GM21381 (cell line): ENCODE results near the gene ASCL5.
"Not testable (repeated sequence)": the region's sequence is repeated elsewhere in the genome, so short reads cannot be mapped to it uniquely, and the experiment has no call there.

Source experiments
- ATAC-seq: cut with Tn5 transposase; IDR thresholded peaks from one replicate; pipeline ENCODE4 v1.9.1; 2021; ENCODE audit warnings: mild to moderate bottlenecking, moderate library complexity; ENCODE audit not compliant: unreplicated experiment

ASCL5 gene, protein sequence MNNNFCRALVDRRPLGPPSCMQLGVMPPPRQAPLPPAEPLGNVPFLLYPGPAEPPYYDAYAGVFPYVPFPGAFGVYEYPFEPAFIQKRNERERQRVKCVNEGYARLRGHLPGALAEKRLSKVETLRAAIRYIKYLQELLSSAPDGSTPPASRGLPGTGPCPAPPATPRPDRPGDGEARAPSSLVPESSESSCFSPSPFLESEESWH

DNA sequence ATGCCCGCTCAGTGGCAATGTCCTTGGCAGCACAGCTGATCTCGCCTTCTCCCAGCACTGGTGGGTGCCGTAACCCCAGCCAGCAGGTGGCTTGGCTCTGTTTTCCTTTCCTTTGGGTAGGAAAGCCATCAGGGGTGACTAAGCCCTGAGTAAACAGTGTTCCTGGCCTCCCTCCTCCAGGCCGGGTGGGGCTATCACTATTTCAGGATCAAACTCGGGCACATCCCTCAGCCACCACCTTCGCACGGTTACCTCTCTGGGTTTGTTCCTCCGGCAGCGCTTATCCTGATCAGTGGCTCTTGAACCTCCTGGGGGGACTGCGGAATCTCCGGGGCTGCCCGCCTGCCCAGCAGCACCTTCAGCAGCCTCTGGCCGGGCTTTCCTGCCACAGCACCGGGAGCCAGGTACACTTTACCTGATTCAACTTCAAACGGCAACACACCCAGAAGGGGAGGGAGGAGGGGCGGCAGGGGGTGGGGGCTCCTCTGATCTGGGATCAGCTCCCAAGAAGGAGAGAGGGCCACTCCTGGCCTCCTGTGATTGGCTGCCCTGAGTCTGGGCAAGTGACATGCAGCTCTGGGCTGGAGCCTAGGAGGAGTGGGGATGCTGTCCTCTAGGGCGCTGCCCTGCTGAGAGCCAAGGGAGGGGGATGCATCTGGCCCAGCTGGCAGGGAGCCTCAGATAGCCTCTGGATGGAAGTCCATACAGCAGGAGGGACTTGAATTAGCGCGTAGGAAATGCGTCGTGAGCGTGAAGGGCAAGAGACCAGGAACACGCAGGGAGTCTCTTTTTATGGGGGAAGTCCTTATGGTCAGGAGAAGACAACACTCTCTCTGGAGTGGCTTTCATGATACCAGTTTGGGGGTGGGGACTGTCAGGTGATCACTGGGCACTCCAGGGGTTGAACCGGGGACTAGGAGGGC is at the start of gene ASCL5:
TSS of gene ASCL5 (minus strand) at position 353 of the 923 bp plus-strand sequence. CDS start 11,812 bp downstream, outside the sequence.
- no peak for ATAC-seq

DNA sequence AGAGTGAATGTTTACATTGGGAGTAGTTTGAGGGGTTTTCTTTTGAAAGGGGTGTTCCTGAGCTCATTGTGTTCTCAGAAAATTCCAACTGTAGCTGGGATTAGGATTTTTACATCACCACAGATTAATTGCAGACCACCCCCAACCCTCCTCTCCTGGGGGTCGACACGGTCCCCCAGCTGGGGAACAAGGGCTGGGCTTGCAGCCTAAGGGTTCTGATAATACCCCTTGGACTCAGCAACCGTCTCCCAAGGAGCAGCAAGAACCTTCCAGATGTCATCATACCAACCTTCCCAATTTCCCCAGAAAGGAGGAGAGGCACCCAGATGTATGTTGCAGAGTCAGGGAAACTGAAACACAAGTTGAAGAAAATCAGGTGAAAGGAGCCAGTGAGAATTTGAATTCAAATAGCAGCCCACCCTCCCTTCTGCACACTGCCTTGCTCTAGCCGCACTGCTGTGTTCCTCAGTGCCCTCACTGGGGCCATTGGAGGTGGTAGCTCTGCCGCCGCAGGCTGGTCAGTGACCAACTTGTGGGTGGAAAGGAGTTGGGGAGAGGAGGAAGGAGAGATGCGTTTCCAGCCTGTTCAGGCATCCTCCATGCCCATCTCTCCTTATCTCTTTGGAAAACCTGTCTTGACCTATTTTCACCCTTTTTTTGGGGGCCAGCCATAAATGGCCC is 49.0 kb upstream of the ASCL5 start:
- ATAC-seq, result no peak

DNA sequence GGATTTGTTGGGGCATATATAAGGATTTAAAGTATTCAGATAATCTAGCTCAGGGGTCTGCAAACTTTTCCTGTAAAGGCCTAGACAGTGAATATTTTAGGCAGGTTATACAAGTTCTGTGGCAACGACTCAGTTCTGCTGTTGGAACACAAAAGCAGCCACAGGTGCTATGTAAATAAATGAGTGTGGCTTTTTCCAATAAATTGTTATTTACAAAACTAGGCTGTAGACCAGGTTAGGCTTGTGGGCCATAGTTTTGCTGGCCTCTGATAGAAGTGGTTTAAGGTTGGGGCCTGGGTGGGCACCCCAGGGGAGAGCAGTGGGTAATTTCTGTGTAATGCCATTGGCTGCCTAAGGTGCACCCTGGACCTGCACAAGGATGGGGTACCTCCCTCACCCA is 46.8 kb upstream of the ASCL5 start:
- ATAC-seq, result no peak

DNA sequence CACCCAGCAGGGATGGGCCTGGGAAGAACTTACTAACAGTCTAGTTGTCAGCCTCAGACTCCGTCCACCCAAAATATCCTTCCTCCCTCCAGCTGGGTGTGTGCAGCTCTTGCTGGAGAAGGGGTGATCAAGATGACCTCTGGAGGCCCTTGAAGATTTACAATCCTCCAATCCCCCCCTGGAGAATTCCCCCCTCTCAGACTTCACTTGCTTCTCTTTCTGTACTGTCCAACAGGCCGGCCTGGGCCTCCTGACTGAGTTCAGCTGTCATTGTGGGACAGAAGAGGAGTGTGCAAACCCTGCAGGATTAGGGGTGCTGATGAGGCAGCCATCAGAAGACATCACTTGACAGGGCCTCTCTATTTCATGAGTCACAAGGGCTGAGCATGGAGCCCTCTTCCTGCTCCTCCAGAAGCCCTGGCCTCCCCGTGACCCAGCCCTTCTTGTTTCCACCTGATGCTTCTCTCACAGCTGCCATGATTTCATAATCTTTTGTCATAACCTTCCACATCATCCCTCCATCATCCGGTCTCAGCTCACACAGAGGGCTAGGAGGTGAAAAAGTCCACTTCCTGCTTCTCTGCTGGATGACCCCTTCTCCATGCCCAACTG is 46.1 kb upstream of the ASCL5 start:
- no peak for ATAC-seq

DNA sequence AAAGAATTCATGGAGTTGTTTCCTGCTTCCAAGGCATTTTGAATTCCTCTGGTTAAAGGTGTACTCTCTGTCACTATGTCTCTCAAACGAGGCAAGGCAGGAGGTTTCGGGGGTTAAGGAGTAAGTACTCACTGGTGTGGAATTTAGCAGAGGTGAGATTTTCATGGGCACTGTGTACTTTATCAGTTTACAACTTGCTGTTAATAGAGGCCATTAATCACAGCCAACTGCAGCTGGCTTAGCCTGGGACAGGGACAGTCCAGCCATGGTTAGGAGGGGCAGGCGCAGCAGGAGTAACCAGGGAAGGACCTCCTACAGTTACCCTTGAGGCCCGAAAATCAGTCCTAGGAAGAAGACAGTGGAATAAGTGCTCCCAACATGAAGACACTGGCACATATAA is 45.3 kb upstream of the ASCL5 start:
- ATAC-seq, result no peak

DNA sequence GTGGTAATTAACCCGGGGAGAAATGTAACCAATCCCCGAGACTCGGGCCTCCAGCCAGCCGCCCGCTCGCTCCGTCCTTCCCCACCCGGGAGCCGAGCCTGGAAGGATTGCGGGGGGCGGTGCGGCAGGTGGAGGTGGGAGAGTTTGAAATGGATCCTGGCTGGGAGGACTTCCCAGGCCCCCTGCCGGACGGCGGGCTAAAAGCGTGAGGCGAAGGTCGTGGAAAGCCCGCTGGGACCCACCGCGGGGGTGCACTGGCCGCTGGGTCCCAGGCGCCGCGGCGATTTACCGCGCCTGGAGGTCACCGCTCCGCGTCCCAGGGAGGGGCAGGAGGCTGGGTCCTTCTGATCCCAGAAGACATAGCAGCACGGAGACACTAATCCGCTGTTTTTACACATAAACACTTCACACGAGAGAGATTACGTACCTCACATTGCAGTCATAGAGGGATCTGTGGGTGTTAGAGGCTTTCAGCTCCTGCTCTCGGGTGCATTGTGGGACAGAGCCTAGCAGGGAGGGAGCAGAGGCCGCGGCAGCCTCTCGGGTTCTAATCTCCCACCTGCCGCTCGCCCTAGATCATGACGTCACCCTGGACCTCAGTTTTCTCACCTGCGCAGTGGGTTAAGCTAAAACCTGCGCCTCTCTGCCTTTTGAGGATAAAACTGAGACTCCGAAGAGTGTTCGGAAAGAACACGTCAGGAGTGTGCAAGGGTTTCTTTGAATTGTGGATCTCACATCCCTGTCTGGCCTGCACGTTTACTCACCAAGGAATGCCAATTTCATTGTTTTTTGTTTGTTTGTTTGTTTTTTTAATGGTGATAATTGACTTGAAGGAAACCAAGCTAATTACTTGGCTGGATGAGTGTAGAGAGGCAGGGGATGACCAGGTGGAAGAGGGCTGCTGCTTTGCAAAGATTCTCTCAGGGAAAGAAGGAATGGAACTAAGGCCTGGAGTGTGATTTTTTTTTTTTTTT is 44.4 kb upstream of the ASCL5 start:
- ATAC-seq, result peak; percentile 43

DNA sequence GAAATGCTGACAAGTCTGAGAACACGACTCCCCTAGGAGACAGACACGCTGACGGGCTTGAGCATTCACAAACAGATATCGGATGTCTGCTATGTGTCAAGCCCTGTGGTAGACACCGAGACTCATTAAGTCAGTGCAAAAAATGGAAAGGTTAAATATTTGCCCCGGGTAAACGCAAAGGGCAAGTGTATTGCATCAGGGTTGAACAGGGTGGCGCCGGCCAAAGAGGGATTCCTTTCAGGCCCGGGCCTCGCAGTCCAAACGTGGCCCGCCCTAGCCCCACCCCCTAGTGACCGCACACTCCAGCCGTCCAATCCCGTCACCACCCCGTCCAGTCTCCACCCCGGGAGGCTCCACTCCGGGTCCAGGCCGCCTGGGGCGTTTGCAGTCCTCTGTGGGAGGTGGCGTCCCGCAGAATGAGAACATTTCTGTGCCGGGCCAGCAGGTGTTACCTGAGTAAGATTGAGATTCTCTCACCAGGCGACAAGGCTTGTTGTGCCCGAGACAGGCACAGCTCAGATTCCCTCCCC is 43.6 kb upstream of the ASCL5 start:
- ATAC-seq, result peak; percentile 95

DNA sequence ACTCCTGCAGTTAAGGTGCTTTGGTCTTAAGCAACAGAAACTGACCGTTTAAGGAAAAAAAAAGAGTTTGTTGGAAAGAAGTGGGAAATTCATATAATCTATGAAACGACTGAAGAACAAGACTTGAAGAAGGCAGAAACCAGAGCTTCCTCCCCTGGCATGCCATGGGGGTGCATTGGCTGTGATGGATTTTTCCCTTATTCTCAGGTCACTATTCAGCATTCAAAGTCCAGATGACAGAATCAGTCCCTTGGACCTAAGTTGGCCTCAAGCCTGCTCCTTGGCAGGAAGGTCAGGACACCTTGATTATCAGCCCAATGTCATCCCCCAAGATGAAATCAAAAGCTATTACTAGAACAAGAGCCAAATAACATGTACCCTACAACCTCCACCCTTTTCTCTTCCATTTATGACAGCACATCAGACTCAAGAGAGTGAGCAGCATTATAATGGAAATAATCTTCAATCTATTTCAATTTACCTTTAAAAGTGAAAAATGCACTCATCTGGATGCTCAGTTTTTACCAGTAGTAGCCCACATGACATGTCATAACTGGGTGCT is 43.1 kb upstream of the ASCL5 start:
- no peak for ATAC-seq

DNA sequence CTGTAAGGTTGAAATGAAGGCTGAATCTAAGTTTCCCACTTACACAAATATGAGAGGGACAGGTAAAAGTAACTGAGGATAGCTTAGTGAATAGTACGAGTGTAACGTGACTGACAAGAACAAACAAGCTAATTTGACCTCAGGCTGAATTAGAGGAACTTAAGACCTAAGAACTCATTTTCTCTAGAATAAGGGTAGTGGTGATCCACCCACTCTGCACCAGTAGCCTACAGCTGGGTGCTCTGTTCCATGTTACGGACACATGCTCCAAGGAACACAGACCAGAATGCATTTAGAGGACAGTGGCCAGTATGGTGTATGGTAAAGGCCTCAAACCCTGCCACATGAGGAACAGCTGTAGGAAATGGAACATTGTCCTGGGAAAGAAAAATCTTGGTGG is 42.2 kb upstream of the ASCL5 start:
- ATAC-seq, result no peak

DNA sequence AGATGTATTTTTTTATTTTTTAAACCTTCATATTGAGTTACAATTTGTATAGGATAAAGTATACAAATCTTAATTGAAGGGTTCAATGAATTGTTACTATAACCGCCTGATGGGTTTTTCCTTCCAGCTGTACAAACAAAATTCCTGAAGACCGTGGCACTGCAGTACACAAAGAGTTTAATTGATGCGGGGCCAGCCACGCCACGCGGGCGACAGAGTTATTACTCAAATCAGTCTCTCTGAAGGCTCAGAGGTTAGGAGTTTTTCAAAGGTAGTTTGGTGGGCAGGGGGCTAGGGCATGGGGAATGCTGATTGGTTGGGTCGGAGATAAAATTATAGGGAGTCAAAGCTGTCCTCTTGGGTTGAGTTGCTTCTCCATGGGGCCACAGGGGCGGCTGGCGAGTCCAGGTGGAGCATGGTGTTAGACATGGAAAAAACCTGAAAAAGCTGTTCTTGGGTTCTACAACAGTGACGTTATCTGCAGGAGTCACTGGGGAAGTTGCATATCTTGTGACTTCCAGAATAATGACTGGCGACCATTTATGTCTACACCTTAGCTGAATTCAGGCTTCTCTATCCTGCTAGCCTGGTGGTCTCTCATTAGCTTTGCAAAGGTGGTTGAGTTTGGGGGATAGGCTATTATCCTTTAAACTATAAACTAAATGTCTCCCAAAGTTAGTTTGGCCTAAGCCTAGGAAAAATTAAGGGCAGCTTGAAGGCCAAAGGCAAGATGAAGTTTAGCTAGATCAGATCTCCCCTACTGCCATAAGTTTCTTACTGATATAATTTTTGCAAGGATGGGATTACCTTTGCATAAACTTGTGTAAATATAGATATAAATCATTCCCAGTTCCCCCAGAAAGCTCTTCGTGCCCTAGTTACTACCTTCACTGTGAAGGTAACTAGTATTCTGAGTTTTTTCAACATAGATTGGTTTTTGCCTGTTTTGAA is 40.3 kb upstream of the ASCL5 start:
- ATAC-seq, result no peak

DNA sequence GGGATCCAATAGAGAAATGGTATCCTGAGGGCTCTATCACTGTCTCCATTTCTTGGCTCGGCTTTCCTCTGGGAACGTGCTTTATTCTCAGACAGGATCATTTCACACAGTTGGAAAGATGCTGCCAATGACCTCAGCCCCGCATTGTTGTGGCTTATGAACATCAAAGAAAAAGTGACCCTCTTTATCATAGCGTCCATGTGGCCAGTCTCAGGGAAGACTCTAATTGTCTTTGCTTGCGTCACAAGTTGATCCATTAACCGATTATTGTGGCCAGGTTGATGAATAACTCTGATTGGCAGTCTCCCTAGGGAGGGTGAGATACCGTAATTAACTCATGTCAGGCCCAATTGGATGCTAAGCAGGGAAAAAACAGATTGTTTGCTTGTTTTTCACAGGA is 37.7 kb upstream of the ASCL5 start:
- no peak for ATAC-seq

DNA sequence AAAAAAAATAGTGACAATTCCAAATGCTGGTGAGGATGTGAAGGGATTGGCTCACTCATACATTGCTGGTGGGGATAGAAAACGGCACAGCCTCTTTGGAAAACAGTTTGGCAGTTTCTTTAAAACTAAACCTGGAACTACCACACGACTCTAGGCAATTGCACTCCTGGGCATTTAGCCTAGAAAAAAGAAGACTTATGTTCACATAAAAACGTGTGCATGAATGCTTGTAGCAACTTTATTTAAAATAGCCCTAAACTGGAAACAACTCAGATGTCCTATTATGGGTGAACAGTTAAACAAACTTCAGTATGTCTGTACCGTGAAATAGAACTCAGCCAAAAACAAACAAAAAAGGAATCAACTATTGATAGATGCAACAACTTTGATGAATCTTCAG is 36.7 kb upstream of the ASCL5 start:
- no peak for ATAC-seq

DNA sequence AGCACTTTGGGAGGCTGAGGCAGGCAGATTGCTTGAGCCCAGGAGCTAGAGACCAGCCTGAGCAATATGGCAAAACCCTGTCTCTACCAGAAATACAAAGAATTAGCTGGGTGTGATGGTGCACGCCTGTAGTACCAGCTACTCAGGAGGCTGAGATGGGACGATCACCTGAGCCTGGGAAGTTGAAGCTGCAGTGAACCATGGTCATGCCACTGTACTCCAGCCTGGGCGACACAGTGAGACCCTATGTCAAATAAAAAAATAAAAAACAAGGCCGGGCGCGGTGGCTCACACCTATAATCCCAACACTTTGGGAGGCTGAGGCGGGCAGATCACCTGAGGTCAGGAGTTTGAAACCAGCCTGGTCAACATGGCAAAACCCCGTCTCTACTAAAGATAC is 36.1 kb upstream of the ASCL5 start:
- not testable (repeated sequence) for ATAC-seq

DNA sequence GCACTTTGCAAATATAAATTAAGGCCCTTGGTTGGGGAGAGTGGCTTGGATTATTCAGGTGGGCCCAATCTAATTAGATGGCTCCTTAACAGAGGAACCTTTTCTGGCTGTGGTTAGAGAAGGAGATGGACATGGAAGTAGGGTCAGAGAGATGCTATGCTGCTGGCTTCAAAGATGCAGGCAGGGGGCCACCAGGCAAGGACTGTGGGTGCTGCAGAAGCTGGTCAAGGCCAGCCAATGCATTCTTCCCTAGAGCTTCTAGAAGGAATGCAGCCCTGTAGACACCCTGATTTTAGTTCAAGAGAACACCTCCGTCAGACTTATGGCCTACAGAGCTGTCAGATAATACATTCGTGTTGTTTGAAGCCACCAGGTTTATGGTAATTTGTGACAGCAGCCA is 31.0 kb upstream of the ASCL5 start:
- no peak for ATAC-seq

DNA sequence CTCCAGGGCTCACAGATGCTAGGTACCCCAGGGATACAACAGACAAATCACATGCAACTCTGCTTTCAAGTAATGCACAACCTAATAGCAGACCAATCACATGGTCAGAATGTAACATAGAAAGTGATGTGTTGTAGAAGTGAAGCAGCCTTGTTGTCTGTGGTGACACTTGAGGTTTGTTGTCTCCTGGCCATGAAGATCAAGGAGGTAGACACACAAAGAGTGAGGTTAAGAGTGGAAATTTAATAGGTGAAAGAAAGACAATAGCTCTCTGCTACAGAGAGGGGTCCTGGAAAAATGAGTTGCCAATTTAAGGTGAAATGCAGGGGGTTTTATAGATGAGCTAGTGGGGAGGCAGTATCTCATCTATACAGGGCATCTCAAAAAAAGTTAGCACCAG is 29.8 kb upstream of the ASCL5 start:
- ATAC-seq, result no peak

DNA sequence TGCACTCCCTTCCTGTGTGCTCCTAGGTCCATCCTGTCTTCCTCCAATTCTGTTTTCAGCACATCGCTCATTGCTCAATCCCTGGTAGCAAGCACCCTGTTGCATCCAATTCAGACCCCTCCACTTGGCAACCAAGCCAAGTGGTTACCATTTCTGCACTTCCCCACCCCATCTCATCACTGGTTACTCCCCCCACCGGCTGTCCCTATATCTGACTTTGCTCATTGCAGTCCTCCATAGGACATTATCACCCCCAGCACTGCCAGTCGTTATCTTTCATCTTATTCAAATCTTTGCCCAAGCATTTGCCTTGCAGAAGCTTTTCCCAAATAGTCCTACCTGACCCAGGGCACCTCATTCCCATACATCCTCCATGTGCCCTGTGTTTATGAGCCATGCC is 29.4 kb upstream of the ASCL5 start:
- no peak for ATAC-seq

DNA sequence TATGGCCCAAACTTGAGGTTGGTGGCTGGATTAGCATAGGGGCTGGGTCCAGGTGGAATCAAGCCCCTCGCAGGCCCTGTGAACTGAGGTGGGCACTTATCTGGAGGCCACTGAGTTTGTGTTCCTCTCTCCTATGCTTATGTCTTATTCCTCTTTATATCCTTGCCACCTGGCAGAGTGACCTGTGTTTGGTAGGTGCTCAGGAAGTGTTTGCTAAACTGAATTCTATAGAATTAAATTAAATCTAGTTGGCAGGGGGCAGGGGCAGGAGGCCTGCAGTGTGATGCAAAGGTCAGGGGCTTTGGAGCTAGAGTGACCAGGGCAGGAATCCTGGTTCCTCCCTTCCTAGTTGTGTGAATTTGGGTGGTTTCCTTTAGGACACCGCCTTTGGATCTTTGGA is 28.4 kb upstream of the ASCL5 start:
- no peak for ATAC-seq

DNA sequence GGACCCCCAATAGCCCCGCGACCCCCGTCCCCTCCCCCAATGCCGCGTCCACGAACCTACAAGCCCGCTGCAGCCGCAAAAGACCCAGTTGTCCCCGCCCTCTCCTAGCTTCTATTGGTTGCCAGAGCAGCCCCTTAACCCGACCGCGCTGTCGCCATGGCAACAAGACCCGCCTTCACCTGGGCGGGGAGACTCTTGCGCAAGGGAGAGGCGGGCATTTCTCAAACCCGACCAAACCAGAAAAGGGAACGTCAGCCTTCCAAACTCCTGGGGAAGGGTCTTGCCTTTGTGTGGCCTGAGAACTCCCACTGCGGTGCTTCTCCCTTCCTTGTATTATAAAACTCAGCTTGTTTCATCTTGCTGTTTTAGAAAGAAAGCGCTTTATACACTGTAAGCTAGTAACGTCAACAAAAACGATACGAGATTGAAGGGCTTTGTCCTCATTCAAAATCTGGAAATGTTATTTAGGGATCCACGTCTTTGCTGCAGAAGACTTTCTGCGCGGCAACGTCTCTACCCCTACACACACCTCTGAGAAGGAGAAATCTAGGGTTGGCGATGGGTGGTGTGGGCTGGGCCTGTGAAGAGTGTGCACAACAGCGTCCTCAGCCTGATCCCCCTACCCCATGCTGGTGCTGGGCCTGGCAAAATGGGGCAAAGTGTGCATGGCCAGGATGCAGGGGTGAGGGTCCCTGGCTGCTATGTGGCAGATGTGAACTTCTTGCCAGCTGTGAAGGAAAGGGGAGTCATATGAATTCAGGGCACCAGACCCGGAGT is 27.6 kb upstream of the ASCL5 start, which contains the start of gene TMEM9:
TSS of gene TMEM9 (minus strand) at position 86 of the 777 bp plus-strand sequence. CDS start 551 bp downstream, outside the sequence.
- ATAC-seq, result peak; percentile 98
